GM20000 (cell line): Measurements from ENCODE around the gene ACAA2.
"Not testable (repeated sequence)": the region's sequence is repeated elsewhere in the genome, so short reads cannot be mapped to it uniquely, and the experiment has no call there.

ENCODE experiments used
- DNase-seq: peaks from one replicate; pipeline ENCODE4 v3.0.0; 2012; ENCODE audit warnings: low spot score
- TF ChIP-seq, protein P1 (sequence below): IDR thresholded peaks from 2 replicates; pipeline ENCODE4 v1.5.1; 2012; ENCODE audit warnings: mild to moderate bottlenecking, control low read depth; ENCODE audit errors: extremely low read depth, missing control alignments

Gene ACAA2

DNA sequence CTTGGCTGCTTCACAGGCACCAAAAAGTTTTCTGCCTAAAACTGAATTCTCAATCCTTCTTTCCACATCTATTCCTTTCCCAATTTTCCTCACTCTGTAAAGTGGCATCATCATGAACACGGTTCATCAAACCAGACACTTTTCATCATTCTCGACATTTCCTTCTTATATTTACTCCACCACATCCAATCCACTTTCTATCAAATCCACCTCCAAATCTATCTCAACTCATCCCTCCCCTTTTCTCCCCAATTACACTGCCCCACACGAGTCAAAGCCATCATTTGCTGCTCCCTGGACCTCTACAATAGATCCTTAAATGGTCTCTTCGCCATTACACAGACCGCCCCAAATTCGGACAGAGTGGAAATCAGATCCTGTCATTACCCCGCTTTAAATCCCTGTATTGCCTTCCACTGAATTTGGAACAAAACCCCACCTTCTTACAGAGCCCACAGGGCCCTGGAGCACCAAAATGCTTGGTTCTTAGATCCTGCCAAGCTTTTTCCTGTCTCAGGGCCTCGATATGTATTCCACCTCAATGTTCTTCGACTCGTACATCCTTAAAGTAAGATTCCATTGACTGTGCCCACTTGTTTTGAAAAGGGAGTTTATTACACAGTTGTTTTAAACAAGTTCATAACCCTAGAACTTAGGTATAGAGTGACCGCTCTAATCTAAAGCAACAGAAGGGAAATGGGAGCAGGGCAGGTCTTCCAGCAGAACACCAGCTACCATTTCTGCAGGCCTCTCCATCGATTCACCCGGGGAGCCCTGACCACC, 856 bp downstream of the ACAA2 start:
- TF ChIP-seq, protein P1, sequence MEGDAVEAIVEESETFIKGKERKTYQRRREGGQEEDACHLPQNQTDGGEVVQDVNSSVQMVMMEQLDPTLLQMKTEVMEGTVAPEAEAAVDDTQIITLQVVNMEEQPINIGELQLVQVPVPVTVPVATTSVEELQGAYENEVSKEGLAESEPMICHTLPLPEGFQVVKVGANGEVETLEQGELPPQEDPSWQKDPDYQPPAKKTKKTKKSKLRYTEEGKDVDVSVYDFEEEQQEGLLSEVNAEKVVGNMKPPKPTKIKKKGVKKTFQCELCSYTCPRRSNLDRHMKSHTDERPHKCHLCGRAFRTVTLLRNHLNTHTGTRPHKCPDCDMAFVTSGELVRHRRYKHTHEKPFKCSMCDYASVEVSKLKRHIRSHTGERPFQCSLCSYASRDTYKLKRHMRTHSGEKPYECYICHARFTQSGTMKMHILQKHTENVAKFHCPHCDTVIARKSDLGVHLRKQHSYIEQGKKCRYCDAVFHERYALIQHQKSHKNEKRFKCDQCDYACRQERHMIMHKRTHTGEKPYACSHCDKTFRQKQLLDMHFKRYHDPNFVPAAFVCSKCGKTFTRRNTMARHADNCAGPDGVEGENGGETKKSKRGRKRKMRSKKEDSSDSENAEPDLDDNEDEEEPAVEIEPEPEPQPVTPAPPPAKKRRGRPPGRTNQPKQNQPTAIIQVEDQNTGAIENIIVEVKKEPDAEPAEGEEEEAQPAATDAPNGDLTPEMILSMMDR = no peak
- DNase-seq = no peak

DNA sequence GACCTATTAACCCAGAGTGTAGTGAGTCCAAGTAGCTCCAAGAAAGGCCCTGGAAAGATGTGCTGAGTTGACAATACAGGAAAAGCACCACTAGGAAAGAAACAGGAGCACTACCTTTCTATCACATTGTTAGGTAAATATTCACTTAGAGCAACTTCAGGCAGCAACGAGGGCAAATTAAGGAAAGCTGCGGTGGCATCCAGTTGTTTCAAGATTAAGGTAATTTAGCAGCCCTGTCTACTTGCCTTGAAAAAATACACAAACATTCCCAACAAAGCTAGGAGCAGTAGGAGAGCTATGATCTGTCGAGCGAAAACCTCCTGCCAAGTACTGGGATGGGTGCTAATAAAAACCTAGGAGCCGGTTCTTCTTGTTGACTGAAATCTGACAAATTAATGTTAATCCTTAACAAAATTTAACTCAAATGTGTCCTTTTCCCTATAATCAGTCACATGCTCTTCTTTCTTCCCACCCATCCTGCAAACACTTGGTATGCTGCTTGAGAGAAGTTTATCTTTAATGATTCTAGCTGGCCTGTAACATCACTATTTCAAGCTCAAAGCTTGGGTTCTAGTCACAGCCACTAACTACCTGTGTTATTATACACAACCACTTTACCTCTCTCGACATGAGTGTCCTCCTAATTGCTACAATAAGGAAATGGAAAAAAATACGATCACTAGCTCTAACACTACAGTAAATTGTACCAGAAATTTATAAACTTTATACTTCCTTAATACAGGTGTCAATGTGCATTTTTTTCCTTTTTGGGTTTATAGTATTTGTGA, 2.0 kb downstream of the ACAA2 start:
- TF ChIP-seq, protein P1 = no peak
- DNase-seq = no peak

DNA sequence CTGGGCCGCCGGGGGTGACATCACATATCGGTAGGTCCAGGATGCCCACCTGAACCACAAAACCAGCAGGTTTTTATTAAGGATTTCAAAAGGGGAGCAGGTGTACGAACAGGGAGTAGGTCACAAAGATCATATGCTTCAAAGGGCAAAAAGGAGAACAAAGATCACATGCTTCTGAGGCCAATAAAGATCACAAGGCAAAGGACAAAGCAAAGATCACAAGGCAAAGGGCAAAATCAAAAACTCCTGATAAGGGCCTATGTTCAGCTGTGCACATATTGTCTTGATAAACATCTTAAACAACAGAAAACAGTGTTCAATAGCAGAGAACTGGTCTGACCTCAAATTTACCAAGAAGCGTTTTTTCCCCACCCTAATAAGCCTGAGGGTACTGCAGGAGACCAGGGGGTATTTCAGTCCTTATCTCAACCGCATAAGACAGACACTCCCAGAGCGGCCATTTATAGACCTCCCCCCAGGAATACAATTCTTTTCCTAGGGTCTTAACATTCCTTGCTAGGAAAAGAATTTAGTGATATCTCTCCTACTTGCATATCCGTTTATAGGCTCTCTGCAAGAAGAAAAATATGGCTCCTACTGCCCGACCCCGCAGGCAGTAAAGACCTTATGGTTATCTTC, 4.7 kb downstream of the ACAA2 start:
- not testable (repeated sequence) for DNase-seq

DNA sequence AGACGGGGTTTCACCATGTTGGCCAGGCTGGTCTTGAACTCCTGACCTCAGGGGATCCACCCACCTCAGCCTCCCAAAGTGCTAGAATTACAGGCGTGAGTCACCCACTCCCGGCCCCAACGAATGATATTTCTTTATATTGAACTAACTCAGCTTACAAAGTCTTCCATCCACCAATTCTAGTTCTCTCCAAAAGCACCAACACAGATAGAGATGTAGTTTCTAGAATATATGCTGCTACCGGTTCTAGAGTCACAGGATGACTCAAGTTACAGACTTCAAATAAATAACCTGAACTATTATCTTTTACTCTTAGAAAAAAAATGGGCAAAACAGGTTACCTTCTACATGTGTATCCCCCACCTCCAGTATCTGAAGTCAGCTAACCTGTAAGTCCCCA, 9.2 kb downstream of the ACAA2 start:
- no peak for DNase-seq
- TF ChIP-seq, protein P1 = no peak

DNA sequence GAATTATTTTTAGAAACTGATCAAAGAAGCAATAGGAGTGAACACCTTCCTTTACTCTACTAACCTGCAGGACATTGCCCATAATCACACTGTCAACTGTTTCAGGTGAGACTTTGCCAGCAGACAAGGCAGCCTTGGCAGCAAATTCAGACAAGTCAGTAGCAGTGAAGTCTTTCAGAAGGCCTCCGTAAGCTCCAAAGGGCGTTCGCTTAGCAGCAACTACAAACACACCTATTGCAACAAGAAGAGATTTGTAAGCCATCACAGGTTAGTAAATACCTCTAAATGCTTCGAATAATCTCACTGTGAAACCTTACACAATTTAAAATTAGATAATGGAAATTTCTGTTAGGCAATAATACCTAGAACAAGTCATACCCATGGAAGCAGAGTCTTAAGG, 10.7 kb downstream of the ACAA2 start:
- DNase-seq = no peak
- TF ChIP-seq, protein P1 = no peak

DNA sequence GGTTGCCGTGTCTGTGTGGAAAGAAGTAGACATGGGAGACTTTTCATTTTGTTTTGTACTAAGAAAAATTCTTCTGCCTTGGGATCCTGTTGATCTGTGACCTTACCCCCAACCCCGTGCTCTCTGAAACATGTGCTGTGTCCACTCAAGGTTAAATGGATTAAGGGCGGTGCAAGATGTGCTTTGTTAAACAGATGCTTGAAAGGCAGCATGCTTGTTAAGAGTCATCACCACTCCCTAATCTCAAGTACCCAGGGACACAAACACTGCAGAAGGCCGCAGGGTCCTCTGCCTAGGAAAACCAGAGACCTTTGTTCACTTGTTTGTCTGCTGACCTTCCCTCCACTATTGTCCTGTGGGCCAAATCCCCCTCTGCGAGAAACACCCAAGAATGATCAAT, 12.8 kb downstream of the ACAA2 start:
- not testable (repeated sequence) for DNase-seq

DNA sequence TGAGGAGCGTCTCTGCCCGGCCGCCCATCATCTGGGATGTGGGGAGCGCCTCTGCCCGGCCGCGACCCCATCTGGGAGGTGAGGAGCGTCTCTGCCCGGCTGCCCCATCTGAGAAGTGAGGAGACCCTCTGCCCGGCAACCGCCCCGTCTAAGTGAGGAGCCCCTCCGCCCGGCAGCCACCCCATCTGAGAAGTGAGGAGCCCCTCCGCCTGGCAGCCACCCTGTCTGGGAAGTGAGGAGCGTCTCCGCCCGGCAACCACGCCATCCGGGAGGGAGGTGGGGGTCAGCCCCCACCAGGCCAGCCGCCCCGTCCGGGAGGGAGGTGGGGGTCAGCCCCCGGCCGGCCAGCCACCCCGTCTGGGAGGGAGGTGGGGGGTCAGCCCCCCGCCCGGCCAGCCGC, 13.5 kb downstream of the ACAA2 start:
- DNase-seq = not testable (repeated sequence)

DNA sequence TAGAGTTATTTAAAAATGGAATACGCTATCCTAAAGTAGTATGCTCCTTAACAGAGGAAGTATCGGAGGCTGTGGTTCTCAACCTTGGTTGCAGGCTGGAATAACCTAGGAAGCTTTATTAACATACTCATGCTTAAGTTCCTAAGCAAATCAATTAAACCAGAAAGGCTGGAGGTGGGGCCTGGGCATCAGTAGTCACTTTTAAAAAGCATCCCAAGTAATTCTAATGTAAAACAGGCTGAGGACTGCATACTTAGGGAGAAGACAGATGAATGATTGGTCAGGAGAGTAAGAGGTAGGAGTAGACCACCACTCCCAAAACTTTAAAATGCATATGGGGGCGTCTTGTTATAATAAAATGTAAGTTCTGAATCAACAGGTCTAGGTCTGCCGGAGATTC, 15.3 kb downstream of the ACAA2 start:
- DNase-seq = no peak
- TF ChIP-seq, protein P1 = no peak
